Measurements from ENCODE around the gene HIF3A. TPM values are rescaled to one million over a fixed set of nuclear protein-coding genes. Genes with fewer than 3 reads are reported as not detected.

HIF3A gene
- total and polyA plus RNA-seq, 2 of the 4 experiments (the other 2 are of a cell fraction): 0.02 TPM; not detected in 1

- Histone ChIP-seq H3K23ac (ENCODE audit: low read depth, low read length) (no peak overlapping the region), H3K27ac (ENCODE audit: insufficient read depth, low read length) (no peak overlapping the region), H2AK5ac (ENCODE audit: low read depth, low read length) (no peak overlapping the region), H3K18ac (ENCODE audit: low read depth, low read length) (no peak overlapping the region), H2AK9ac (replicated peaks; ENCODE audit: low read depth, low read length, poor library complexity) (no peak overlapping the region), H4K5ac (ENCODE audit: low read depth, low read length) (no peak overlapping the region), H4K8ac (ENCODE audit: low read depth in 2 of 2, low read length in 2 of 2) (no peak overlapping the region), H3K27me3 (ENCODE audit: control insufficient read depth, insufficient read depth, low read length) (no peaks in the 10 kb centered on the region), H2BK5ac (ENCODE audit: low read depth, low read length, poor library complexity, severe bottlenecking) (no peak overlapping the region), H3K9ac (ENCODE audit: low read depth, low read length) (no peak overlapping the region), H3K4me3 (ENCODE audit: insufficient read depth, low read depth, low read length) (no peak overlapping the region), H4K20me1 (ENCODE audit: insufficient read depth, low read length) (peaks cover 8% of the 10 kb centered on the region), H3K9me3 (ENCODE audit: control insufficient read depth, insufficient read depth, low read length) (no peaks in the 10 kb centered on the region), H3K4me2 (ENCODE audit: low read depth, low read length) (no peak overlapping the region), H3K36me3 (ENCODE audit: control insufficient read depth, insufficient read depth, low read length) (peaks cover 34% of the 10 kb centered on the region), H4K91ac (ENCODE audit: insufficient read depth, low read depth, low read length) (no peak overlapping the region), H3K4me1 (ENCODE audit: control insufficient read depth, insufficient read depth, low read length) (peaks cover 3% of the 10 kb centered on the region), H3K9me1 (ENCODE audit: insufficient read depth, low read length) (peaks cover 12% of the 10 kb centered on the region), H3K56ac (ENCODE audit: extremely low read depth, insufficient read depth, low read length) (no peak overlapping the region), H2AFZ (replicated peaks; ENCODE audit: low read length, poor library complexity) (no peak overlapping the region), H3K4ac (ENCODE audit: low read depth, low read length) (no peak overlapping the region), H3K14ac (replicated peaks; ENCODE audit: low read depth, low read length) (no peak overlapping the region), H2BK15ac (ENCODE audit: low read depth, low read length) (no peak overlapping the region), H2BK20ac (ENCODE audit: low read depth, low read length) (no peak overlapping the region), H2BK120ac (ENCODE audit: low read depth, low read length) (no peak overlapping the region), H3K79me1 (ENCODE audit: low read depth in 1 of 2, low read length in 2 of 2) (peaks cover 13 to 75% of the 10 kb centered on the region in 2 experiments)
- dilution Hi-C loops (cut with HindIII; ENCODE audit: low sequenced_read_pairs, unreplicated experiment): no loop called here
- TF ChIP-seq RCOR1 (IDR thresholded peaks at IDR 0.05; ENCODE audit: insufficient replicate concordance, low read length) (no peak), CHD1 (IDR thresholded peaks at IDR 0.05; ENCODE audit: low read depth, low read length) (no peak), RFX5 (IDR thresholded peaks at IDR 0.05; ENCODE audit: low read depth, low read length) (no peak), CEBPB (IDR thresholded peaks at IDR 0.05; ENCODE audit: low read depth, low read length) (no peak), POLR2A (IDR thresholded peaks at IDR 0.05; ENCODE audit: low read depth, low read length) (no peak), SMC3 (IDR thresholded peaks at IDR 0.05; ENCODE audit: low read depth, low read length) (no peak), FOS (IDR thresholded peaks at IDR 0.05; ENCODE audit: low read depth, low read length) (no peak), RAD21 (IDR thresholded peaks at IDR 0.05; ENCODE audit: low read length) (no peak), MAFK (IDR thresholded peaks at IDR 0.05; ENCODE audit: low read depth, low read length) (no peak)
- ATAC-seq (ENCODE audit: low read depth) (peak; percentile 78), DNase-seq (peak; percentile 36)
- ChIA-PET CTCF (interaction anchor here (1.2 kb wide), 1 partner anchor 11 kb away, joined by 5 read pairs; the partner anchor contains the start of gene PPP5C), POLR2A (ENCODE audit: unreplicated experiment) (no interaction called here)
- intact Hi-C loops (cut with micrococcal nuclease): no loop called here
- in situ Hi-C loops (cut with MboI; ENCODE audit: low sequenced_read_pairs): no loop called here
- BruUV-seq (replicated peaks): no TSS peak
- WGBS, 2 experiments (ENCODE audit: extremely low coverage in 2 of 2, insufficient read length in 1 of 2): no CpG with 5 or more reads among the region's 7 CpGs
Measured at GRCh38 chr19:46357846-46358583, 61.2 kb downstream of the HIF3A start.
